ENCODE data around the gene MED12L.

Gene MED12L

DNA sequence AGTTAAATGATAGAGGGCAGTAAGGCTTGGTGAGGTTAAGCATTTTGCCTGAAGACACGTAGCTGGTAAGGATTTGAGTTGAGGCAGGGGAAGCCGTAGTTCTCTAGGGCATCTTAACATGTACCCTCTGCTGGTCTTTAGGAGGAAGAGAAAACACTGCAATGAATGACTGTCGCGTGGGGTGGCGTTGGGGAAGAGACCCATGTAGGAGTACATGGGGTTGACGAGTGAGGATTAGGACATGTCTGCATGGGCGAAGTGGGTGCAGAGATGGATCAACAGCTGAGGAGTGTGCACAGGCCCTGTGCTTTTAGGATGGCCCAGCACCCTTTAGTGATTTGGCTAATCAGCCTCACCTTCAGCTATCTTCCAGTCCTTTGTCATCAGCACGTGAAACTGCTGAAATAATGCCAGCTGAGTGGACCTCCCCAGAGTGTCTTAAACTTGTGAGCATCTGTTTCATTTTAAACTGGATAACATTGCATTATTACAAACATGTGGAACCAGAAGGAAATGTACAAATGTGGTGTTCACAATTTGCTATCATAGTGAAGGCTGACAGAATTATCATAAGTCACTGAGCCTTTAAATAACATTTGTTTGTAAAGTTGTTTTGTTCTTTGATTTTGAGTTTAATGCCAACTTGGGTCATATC is 177.5 kb downstream of the MED12L start:
- DNase-seq: no peak

- DNase-seq: no peak
Observed at GRCh38 chr3:151264605-151265004, 179.1 kb downstream of the MED12L start.

GRCh38 chr3:151265166-151265565 is 179.7 kb downstream of the MED12L start:
- no peak for DNase-seq

DNA sequence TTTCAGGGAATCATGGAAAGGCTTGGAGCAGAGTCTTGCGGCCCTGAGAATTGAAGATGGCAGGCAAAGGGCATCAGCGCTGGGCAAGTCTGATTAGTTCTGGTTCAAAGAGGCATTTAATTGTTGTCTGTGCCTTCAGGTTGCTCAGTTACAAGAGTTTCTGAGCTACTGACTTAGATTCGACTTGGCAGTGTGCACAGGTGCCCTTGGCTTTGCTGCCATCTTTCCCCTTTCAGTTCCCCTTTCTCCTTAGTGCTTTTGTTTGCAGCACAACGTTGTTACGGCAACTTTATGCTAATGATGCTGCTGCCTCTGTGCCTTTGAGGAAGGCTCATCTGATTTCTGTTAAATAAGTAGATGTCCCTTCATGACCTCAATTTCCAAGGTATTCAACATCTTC is 180.4 kb downstream of the MED12L start:
- DNase-seq: no peak

GRCh38 chr3:151267066-151267465 is 181.6 kb downstream of the MED12L start:
- no peak for DNase-seq

DNA sequence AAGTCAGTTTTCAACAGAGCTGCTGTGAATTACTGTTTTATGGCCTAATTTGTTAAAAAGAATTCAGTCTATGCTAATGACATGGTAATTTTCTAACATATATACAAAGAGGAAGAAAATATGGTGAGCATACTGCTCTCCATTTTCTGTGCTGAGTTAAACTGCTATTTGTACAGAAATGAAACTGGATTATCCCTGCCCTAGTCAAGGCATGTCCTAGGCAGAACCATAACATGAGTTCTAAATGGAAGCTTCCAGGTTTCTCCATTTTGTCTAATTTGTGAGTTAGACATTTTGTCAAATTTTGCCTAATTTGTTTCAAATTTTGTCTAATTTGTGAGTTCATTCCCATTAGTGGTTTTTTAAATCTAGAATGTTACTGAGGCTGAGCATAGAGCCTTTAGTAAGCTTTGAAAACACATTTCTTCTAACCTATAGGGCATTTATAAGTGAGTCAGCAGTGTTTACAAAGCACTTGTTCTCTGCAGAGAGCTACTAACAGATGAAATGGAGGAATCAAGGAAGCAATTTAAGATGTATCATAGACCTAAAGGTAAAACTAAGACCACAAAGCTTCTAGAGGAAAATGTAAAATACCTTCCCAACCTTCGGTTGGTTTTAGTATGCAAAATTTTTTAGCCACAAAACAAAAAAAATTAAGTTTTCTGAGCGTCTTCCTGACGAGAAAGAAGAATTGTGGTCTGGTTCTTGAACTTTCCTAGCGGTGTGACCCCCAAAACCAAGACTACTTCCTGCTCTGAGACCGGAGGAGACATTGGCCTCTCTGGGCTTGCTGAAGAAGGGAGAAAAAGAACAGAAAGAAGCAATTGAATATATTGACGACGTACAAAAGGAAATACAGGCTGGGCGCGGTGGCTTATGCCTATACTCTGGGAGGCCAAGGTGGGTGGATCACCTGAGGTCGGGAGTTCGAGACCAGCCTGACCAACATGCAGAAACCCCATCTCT is 183.1 kb downstream of the MED12L start:
- no peak for DNase-seq

DNA sequence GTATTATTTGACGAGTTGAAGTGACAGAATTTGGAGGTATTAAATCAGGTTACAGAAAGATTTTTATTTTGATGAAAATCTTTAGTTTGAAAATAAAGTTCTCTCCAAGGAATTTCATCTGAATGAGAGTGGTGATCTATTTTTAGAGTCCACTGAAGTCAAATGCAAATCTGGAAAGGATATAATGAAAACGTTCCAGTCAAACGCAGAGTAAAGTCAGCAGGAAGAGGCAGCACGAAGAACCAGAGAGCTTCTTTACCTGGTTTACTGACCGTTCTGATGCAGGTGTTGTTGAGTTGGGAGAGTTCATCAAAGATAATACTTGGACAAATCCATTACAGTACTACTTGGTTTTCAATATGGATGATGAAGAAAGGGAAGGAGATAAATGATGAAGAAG is 184.2 kb downstream of the MED12L start:
- DNase-seq: no peak

- DNase-seq: no peak
Observed at GRCh38 chr3:151275091-151275490, 189.6 kb downstream of the MED12L start.

GRCh38 chr3:151276038-151276686 is 190.7 kb downstream of the MED12L start:
- no peak for DNase-seq

- no peak for DNase-seq
Observed at GRCh38 chr3:151276687-151277042, 191.2 kb downstream of the MED12L start.

- no peak for DNase-seq
Observed at GRCh38 chr3:151278230-151278629, 192.8 kb downstream of the MED12L start, which contains the start of gene P2RY14. Gene P2RY14 (minus strand): TSS chr3:151278542. CDS start chr3:151214316, 64,226 bp downstream.

DNA sequence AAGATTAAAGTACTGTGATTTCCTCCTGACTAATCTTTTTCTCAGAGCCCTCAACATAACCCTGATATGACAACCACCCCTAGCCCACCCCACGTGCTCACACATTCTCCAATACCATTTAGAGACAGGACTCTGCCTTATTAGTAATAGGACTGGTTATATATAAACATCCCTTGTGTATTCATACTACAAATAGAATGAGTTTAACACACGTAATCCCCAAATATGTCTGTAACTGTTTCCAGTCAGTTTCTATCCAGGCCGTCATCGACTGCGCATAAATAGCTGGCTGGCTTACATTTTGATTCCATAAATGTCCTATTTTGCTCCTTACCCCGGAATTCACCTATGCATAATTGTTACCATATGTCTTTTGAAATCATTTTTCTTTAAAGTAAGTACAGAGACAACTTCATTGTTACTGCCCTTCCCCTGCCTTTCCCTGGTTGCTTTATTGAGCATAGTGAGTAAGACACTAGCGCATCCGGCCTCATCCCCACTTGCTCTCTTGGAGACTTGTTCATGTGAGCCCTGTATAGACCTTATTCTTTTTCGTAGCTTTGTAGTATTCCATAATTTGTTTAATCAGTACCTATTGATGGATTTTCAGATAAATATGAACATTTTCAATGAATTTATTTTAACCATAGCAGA is 196.3 kb downstream of the MED12L start:
- DNase-seq: no peak

DNA sequence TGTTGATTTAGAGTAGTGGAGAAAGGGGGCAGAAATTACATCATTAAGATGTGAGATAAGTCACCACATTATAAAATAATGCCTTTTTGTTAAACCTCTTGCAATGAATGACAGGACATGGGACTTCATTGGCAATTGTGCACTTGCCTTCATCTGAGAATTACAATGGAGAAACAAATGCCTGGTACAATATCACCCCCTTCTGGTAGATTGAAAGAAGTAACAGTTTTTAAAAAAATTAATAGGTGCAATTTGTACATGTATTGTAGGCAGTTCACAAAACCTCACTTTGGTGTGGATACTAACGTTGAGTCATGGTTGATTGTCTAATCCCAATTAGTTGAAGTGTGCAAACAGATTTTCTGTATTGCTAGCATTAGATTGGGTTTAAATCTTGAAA is 197.5 kb downstream of the MED12L start:
- DNase-seq: no peak

- no peak for DNase-seq
Observed at GRCh38 chr3:151283387-151283786, 197.9 kb downstream of the MED12L start.

DNA sequence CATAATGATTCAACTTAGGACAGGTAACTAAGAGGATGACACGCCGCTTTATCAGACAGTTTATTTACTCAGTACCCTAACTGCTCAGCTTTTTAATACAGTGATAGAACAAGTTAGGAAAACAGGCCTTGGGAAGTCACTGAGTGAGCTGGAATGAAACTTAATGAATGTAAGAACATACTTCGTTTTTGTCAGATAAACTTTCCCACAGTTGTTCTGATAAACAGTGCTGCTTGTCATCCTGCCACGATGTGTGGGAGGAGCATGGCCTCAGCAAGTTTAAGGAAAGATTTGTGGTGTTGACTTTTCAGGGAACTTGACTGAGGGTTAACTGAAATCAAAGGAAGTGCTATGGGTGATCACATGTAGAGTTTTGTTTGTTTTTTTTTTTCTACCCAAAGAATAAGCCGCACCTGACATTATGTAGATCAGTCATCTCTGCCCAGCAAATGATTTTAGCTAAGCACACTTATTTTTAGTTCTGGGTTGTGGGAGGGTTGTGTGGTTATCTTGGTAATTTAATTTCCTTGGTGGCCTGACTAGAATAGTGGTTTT is 198.5 kb downstream of the MED12L start:
- no peak for DNase-seq

GRCh38 chr3:151285940-151286339 is 200.5 kb downstream of the MED12L start:
- DNase-seq: no peak

- no peak for DNase-seq
Observed at GRCh38 chr3:151289445-151289844, 204.0 kb downstream of the MED12L start.

DNA sequence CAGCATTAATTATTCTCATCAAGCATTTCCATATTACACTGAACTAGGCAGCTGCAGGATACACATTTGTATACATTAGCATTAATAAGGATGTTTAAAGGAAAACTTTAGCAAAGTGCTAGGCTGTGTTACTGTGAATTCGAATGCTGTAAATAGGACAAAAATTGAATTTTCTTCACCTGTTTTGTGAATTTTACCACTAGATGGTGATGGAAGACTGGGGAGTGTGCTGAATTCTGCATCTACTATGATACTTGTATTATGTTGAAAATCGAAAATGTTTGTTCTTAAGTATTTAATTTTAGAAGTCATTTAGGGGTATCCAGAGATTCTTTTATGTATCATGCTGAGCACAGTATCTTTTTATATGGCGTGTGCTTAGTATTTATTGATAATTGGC is 205.2 kb downstream of the MED12L start:
- DNase-seq: no peak

- DNase-seq: no peak
Observed at GRCh38 chr3:151293127-151293526, 207.7 kb downstream of the MED12L start.

GRCh38 chr3:151296226-151296625 is 210.8 kb downstream of the MED12L start:
- DNase-seq: no peak

GRCh38 chr3:151297429-151297828 is 212.0 kb downstream of the MED12L start:
- no peak for DNase-seq

DNA sequence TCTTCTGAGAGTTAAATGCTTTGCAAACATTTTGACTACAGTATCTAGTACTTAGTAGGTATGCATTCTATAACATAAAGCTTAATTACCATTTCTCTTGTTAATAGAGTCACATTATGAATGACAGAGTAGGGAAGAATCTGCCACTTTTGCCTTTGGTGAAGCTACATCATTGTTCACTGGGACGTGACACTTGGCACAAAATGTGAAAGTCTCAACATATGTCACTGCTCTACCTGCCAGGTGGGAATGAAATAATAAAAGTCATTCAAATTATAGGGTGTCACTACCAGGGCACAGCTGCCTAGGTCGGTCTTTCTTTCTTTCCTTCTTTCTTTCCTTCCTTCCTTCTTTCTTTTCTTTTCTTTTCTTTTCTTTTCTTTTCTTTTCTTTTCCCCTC is 213.5 kb downstream of the MED12L start:
- DNase-seq: no peak

- DNase-seq: no peak
Observed at GRCh38 chr3:151300539-151300938, 215.1 kb downstream of the MED12L start.
